Liver (tissue), 3 donors: ENCODE results near the gene TMEM107.

Experiments used
- CTCF ChIP-seq: fragments of 150-350 bp; IDR thresholded peaks from 2 replicates; pipeline ENCODE4 v1.5.1; 2017; ENCODE audit warnings: improper control_type of control experiment, low read depth, low read length; ENCODE audit not compliant: missing input control
- FOXA2 ChIP-seq: IDR thresholded peaks from 2 replicates; pipeline ENCODE4 v1.6.1; 2016; ENCODE audit warnings: antibody characterized with exemption
- GABPA ChIP-seq, 2 donors: IDR thresholded peaks in 1 of 2; conservative IDR thresholded peaks in 1 of 2; 2 replicates each; pipeline ENCODE4 v1.6.1; 2016; ENCODE audit warnings: antibody characterized with exemption in 2 of 2, mild to moderate bottlenecking in 1 of 2, moderate library complexity in 1 of 2
- HNF4A ChIP-seq, 2 donors: conservative IDR thresholded peaks; 2 replicates each; pipeline ENCODE4 v1.6.1; 2016; ENCODE audit warnings: antibody characterized with exemption in 2 of 2, mild to moderate bottlenecking in 2 of 2
- JUND ChIP-seq, 2 donors: IDR thresholded peaks; 2 replicates each; pipeline ENCODE4 v1.6.1; 2016; ENCODE audit warnings: antibody characterized with exemption in 2 of 2
- NR2F2 ChIP-seq: IDR thresholded peaks from 2 replicates; pipeline ENCODE4 v1.6.1; 2016; ENCODE audit warnings: antibody characterized with exemption
- RAD21 ChIP-seq, 2 donors: IDR thresholded peaks; 2 replicates each; pipeline ENCODE4 v1.6.1; 2016; ENCODE audit warnings: antibody characterized with exemption in 2 of 2, mild to moderate bottlenecking in 2 of 2
- RXRA ChIP-seq, 2 donors: IDR thresholded peaks; 2 replicates each; pipeline ENCODE4 v1.6.1; 2017 to 2018; ENCODE audit warnings: antibody characterized with exemption in 2 of 2, mild to moderate bottlenecking in 1 of 2
- TAF1 ChIP-seq: conservative IDR thresholded peaks from 2 replicates; pipeline ENCODE4 v1.6.1; 2016; ENCODE audit warnings: antibody characterized with exemption, mild to moderate bottlenecking
- TF ChIP-seq, protein P1 (sequence below): IDR thresholded peaks from 2 replicates; pipeline ENCODE4 v1.6.1; 2016; ENCODE audit warnings: antibody characterized with exemption, mild to moderate bottlenecking
- donor health status: healthy.
- donor health status: healthy.

GRCh38 chr17:8155231-8155995 lies 20.8 kb downstream of the TMEM107 start:
- TF ChIP-seq CTCF (no peak), FOXA2 (no peak), NR2F2 (no peak), JUND (IDR thresholded peaks at IDR 0.05) (no peak), RXRA (IDR thresholded peaks at IDR 0.05) (no peak), HNF4A (conservative IDR thresholded peaks at IDR 0.05) (no peak), RAD21 (IDR thresholded peaks at IDR 0.05) (no peak), TAF1 (no peak), GABPA (IDR thresholded peaks at IDR 0.05 in 1 of 2, conservative IDR thresholded peaks at IDR 0.05 in 1 of 2) (no peak)
- TF ChIP-seq, protein P1, sequence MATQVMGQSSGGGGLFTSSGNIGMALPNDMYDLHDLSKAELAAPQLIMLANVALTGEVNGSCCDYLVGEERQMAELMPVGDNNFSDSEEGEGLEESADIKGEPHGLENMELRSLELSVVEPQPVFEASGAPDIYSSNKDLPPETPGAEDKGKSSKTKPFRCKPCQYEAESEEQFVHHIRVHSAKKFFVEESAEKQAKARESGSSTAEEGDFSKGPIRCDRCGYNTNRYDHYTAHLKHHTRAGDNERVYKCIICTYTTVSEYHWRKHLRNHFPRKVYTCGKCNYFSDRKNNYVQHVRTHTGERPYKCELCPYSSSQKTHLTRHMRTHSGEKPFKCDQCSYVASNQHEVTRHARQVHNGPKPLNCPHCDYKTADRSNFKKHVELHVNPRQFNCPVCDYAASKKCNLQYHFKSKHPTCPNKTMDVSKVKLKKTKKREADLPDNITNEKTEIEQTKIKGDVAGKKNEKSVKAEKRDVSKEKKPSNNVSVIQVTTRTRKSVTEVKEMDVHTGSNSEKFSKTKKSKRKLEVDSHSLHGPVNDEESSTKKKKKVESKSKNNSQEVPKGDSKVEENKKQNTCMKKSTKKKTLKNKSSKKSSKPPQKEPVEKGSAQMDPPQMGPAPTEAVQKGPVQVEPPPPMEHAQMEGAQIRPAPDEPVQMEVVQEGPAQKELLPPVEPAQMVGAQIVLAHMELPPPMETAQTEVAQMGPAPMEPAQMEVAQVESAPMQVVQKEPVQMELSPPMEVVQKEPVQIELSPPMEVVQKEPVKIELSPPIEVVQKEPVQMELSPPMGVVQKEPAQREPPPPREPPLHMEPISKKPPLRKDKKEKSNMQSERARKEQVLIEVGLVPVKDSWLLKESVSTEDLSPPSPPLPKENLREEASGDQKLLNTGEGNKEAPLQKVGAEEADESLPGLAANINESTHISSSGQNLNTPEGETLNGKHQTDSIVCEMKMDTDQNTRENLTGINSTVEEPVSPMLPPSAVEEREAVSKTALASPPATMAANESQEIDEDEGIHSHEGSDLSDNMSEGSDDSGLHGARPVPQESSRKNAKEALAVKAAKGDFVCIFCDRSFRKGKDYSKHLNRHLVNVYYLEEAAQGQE = no peak
